GM21717 (cell line): ENCODE measurements around the gene ABLIM2.

Experiments
- ATAC-seq: cut with Tn5 transposase; IDR thresholded peaks from one replicate; pipeline ENCODE4 v1.9.1; 2021; ENCODE audit warnings: mild to moderate bottlenecking, moderate library complexity; ENCODE audit not compliant: unreplicated experiment

ABLIM2 gene

DNA sequence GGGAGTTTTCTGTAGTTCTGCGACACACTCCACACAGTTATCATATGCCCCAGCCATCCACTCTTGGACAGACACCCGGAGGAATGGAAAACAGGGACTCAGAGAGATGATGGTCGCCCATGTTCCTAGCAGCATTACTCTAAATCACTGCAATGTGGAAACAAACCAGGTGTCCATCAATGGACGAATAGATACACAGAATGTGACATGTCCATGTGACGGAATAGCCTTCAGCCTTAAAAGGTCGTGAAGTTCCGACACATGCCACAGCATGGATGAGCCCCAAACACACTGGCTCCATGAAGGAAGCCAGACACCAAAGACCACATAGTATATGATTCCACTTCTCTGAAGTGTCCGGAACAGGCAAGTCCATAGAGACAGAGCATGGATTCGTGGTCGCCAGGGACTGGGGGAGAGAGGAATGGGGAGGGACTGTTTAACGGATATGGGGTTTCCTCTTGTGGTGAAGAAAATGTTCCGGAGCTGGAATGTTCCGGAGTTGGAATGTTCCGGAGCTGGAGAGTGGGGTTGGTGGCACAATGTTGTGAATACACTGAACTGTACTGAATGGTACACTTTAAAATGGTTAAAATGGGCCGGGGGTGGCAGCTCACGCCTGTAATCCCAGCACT is 190.2 kb downstream of the ABLIM2 start:
- ATAC-seq = no peak

DNA sequence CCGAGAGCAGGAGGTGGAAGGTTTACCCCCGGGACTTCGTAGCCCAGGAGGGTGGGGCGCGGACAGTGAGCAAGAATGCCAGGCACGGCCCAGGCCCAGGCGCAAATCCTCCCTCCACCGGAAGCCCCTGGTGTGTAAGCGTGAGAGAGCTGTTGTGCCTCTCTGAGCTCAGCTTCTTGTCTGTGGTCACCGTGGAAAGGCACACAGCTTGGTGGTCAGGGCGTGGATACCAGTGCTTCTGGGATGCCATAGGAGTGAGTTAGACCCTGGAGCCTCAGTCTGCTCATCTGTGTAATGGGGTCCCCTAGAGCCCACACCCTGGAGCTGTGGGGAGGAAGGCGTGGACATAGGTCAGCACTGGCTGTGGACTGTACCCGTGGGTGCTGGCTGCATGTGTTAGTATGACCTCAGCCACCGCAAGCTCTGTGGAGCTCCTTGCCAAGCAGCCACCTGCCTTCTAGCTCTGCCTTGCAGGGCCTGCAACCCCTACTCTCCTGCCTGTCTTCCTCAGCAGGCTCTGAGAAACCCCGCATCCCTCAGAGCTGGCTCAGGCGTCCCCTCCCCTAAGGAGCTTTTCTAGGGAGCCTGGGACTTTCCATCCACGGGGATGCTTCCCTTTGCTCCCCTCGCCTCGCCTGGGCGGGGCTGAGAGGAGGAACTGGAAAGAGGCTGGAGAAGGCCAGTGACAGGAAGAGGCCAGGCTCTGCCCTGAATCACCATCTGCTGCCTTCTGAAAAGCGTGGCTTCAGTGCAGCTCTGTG is 190.9 kb downstream of the ABLIM2 start:
- no peak for ATAC-seq

DNA sequence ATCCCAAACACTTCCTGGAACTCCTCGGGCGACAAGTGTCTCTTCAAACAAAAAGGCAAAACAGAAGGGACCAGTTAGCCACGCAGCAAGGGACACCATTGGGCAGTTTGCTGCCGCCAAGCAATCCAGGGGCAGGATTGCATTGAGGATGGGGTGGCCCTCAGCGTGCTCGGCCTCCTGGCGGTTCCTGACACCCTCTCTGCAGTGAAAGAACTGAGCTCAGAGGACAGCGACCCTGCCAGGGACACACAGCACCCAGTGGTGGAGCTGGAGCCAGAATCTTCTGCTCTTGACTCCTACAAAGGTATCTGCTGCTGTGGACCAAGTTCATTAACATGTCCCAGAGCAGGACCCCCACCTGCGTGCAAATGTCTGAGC is 191.6 kb downstream of the ABLIM2 start:
- ATAC-seq = no peak

- ATAC-seq = no peak
Observed at GRCh38 chr4:7966281-7967062, 192.1 kb downstream of the ABLIM2 start.

DNA sequence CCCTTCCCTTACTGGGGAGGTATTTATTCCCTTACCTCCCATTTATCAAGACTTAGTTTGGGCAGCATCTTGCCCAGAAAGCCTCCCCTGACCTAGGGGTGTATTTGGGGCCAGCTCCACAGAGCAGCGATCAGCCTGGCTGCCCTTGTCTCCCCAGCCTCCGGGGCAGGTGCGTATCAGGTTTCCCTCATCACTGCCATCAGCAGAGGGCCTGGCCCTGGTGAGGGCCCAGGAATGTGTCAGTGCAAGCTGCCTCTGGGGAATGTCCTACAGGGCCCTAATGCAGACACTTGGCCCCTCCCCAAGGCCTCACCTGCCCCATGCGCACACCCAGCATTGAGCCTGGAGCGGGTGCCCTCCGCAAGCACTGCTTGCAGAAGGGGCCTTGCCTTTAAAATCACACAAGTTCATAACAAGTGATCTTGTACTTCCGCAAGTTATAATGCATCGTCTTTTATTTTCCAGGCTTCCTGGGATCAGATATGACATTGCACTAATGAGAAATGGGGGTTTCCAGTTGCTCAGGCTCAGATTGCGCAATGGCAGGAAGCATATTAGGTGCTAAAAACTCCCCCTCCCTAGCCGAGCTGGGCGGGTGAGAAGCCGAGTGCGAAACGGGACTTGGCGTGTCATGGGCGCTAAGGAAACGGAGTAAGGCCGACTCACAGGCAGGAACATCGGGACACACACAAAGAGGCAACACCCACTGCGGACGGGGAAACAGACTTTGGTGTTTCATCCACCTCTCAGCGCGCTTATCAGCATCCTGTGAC is 193.5 kb downstream of the ABLIM2 start:
- ATAC-seq = no peak

DNA sequence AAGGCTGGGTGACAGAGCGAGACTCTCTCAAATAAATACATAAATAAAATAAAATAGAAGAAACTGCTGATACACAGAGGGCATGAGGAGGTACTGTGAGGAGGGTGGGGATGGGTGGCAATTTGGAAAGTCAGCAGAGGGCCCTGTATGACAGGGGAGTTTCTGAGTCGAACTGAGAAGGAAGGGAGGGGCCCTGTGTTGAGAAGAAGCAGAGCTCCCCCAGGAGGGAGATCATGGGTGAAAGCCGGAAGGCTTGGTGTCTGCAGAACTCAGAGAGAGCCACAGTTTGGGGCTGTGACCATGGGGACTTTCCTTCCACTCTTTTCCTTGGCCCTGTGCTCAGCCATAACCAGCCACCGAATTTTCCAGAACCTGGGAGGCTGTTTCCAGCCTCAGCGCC is 194.2 kb downstream of the ABLIM2 start:
- no peak for ATAC-seq

GRCh38 chr4:7963691-7964090 is 194.9 kb downstream of the ABLIM2 start:
- no peak for ATAC-seq

GRCh38 chr4:7962609-7963508 is 195.8 kb downstream of the ABLIM2 start:
- ATAC-seq = no peak

- peak; percentile 44 for ATAC-seq
Observed at GRCh38 chr4:7960790-7961655, 197.6 kb downstream of the ABLIM2 start.

DNA sequence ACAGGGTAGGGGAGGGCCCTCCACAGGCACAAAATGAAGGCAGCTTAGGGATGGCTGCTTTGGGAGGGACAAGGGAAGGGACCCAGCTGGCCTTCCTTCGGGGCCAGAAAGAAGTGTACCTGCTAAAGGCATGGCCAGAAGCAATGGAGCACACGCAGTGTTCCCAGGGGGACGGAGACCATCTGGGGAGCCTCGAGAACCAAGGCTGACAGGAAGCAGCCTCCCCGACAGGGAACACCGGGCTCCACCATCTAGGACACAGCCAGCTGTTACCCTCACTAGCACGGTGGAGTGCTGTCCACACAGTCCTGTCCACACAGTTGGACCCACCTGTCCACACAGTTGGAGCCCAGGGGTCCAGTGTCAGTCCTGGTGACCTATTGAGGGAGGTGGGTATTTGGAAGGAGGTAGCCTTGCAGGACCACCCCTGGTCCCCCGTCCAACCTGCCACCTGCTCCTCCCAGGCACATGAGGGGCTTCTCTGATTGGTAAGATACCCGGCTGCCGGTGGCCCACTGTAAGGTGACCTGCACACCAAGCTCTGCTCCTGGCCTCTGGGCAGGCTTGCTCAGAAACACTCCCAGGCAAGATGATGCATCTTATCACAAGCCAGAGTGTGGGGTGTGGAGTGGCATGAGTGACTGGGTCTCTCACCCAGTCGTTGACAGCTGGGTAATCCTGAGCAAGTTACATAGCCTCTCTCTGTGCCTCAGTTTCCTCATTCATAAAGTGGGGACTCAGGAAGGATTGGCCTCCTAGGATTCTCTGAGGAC is 198.4 kb downstream of the ABLIM2 start:
- ATAC-seq = no peak

DNA sequence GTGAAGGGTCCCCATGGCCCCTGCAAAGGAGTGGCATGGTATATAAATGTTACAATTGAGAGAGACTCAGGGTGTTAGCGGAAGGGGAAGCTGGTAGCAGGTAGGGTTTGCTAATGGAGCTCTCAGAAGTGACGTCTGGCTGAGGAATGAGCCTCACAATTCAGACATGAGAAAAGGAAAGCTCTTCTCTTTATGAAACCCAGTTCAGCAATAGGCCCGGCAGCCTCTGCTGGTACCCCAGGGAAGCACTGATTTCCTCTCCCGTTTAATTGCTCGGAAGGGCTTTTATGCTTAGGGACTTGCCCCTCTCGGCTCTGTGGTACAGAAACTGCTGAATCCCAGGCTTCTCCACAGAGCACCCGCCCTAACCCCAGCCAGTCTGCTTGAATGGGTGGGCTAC is 199.5 kb downstream of the ABLIM2 start:
- ATAC-seq = no peak

GRCh38 chr4:7956934-7957656 is 201.5 kb downstream of the ABLIM2 start:
- no peak for ATAC-seq

GRCh38 chr4:7956270-7956808 is 202.3 kb downstream of the ABLIM2 start:
- ATAC-seq = no peak

DNA sequence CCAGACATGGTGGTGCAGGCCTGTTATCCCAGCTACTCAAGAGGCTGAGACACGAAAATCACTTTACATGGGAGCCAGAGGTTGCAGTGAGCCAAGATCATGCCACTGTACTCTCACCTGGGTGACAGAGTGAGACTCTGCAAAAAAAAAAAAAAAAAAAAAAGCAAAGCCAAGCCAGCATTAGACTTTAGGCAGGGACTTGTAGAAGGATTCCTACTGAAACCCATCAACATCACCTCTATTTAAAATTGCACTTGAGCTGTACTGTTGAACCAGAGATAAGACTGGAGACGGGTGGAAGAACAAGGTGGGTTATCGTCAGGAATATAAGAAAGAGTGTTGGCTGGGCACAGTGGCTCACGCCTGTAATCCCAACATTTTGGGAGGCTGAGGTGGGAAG is 203.2 kb downstream of the ABLIM2 start:
- no peak for ATAC-seq

GRCh38 chr4:7952615-7953014 is 206.0 kb downstream of the ABLIM2 start:
- no peak for ATAC-seq

DNA sequence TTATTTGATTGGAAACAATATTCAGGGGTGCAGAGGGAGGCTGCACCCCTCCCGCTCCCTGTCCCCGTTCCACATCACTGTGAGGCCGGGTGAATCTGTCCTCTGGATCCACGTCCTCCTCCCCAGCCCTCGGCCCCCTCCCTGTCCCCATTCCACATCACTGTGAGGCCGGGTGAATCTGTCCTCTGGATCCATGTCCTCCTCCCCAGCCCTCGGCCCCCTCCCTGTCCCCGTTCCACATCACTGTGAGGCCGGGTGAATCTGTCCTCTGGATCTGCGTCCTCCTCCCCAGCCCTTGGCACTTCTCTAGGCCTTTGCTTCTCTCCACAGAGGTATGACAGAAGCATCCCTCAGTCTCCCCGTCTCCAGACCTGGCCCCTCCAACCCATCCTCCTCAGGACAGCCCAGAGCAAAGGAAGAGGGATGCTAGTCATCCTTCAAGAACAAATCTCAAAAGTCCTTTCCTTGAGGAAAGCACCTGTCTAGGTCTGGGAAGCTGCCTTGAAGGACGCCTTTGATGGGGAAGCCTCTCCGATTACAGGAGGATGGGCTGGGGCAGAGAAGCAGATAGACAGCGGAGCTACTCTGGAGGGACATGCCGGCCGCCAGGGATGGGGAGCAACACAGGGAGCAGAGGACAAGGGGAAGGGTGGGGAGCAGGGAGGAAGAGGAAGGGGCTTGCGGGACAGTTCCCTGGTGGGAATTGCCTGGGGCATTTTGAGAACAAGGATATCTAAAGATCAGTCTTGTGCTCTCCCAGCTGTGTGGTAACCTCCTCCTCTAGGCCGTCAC is 208.1 kb downstream of the ABLIM2 start:
- ATAC-seq = no peak

- ATAC-seq = no peak
Observed at GRCh38 chr4:7949759-7950158, 208.9 kb downstream of the ABLIM2 start.
